ENCODE results near the gene HOXA11.
A peak's percentile ranks its signal among the peaks of the same experiment; 100 is the strongest.

The HOXA11 gene

GRCh38 chr7:27168265-27168947, 16.6 kb downstream of the HOXA11 start:
- TF ChIP-seq GATA1 (IDR thresholded peaks at IDR 0.05; ENCODE audit: low read depth, low read length), result no peak
- TF ChIP-seq POLR2A (IDR thresholded peaks at IDR 0.05; ENCODE audit: low read length), result no peak
- DNase-seq, result peak; percentile 35 to 48

DNA sequence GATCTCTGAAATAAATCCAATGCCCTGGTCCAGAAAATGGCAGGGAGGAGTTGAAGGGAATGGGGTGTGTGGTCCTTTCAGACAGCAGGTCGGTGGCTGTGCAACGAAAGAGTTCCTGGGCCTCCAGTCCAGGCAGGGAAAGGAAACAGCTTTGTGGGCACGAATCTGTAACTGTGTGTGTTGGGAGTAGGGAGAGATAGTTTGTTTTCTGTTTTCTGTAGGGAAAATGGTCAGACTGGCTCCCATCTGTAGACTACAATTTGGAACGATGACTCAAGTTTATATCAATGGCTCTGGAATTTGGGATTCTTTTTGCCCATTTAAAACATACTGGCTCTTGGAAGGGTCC, 17.1 kb downstream of the HOXA11 start:
- TF ChIP-seq GATA1 (IDR thresholded peaks at IDR 0.05; ENCODE audit: low read depth, low read length) (no peak), POLR2A (IDR thresholded peaks at IDR 0.05; ENCODE audit: low read length) (no peak)
- no peak for DNase-seq

DNA sequence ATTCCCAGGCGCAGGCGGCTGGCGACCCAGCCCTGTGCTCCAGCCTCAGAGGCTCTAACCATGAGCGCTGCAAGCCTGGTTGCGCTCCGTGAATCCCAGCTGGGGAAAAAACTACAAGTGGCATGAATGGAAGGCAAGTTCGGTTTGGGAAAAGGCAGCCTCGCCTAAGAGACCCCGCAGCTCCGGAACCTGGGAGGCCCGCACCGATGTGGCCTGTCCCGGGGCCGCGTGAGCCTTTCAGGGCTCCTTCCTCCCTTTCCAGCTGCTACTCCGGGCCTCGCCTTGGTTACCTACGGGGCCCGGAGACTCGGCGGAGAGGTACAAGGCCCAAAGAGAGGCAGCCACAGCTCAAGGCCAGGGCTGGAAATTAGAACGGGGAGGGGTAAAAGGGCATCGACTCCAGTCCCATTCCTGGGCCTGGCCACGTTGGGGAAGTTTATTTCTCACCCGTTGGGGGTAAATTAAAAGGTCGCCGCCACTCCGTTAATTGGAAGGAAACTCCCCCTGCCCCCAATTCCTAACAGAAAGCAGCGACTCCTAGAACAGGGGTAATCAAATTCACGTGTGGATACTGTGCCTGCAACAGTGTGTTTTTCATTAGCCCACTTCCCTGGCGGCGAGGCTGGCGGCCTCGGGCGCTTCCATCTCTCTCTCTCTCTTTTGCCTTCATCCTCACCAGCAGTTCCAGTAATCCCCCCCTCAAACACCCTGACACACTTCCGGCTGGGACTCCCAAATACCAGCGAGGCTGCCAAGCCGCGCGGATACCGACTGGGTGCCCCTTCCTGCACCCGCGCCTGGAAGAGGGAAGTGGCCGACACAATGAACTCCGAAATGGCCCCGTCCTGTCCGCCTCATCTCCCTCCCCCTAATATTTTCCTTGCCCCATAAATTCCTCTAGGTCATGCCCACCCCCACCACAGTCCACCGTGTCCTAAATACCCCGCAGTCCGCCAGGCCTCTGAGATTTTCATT, 18.2 kb downstream of the HOXA11 start:
- DNase-seq, result no peak
- no peak for TF ChIP-seq POLR2A (IDR thresholded peaks at IDR 0.05; ENCODE audit: low read length)
- TF ChIP-seq GATA1 (IDR thresholded peaks at IDR 0.05; ENCODE audit: low read depth, low read length), result no peak

DNA sequence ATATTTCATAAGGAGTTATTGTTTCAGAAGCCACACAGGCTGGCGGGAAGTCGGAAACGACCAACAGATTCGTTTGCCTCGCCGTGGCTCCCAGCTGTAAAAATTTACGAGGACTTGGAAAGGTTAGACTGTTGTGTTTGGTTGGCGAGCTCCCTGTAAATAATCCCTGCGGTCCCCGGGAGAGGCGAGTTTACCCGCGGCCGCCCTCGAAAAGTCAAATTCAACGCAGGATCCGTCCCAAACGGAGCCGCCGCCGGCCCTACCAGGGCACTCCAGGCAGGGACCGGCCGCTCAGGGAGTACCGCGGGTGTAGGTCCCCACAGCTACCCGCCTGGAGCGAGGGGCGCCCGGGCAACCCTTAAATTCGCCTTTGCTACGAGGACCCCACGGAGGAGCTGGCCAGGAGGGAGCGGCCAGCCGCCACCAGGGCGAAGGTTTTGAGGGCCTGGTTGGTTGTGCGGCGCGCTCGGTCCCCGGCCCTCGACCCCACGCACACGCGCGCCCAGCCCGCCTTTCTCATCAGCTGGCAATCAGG, 19.0 kb downstream of the HOXA11 start:
- DNase-seq, result no peak
- no peak for TF ChIP-seq GATA1 (IDR thresholded peaks at IDR 0.05; ENCODE audit: low read depth, low read length)
- TF ChIP-seq POLR2A (IDR thresholded peaks at IDR 0.05; ENCODE audit: low read length), result no peak

- TF ChIP-seq POLR2A (IDR thresholded peaks at IDR 0.05; ENCODE audit: low read length) (no peak), GATA1 (IDR thresholded peaks at IDR 0.05; ENCODE audit: low read depth, low read length) (no peak)
- DNase-seq, result peak; percentile 32 to 49
Measured at GRCh38 chr7:27165089-27165995, 19.7 kb downstream of the HOXA11 start, which contains the start of gene HOXA9. TSS of gene HOXA9 (minus strand) at chr7:27165537. CDS start at chr7:27165457, 80 bp downstream.

- TF ChIP-seq GATA1 (IDR thresholded peaks at IDR 0.05; ENCODE audit: low read depth, low read length) (no peak), POLR2A (IDR thresholded peaks at IDR 0.05; ENCODE audit: low read length) (no peak)
- DNase-seq, result peak in 1 of 2 experiments; percentile 29
Measured at GRCh38 chr7:27164367-27165088, 20.5 kb downstream of the HOXA11 start.

- TF ChIP-seq POLR2A (IDR thresholded peaks at IDR 0.05; ENCODE audit: low read length) (no peak), GATA1 (IDR thresholded peaks at IDR 0.05; ENCODE audit: low read depth, low read length) (no peak)
- DNase-seq, result no peak
Measured at GRCh38 chr7:27164045-27164366, 21.0 kb downstream of the HOXA11 start.

GRCh38 chr7:27163288-27164044, 21.6 kb downstream of the HOXA11 start:
- no peak for DNase-seq

DNA sequence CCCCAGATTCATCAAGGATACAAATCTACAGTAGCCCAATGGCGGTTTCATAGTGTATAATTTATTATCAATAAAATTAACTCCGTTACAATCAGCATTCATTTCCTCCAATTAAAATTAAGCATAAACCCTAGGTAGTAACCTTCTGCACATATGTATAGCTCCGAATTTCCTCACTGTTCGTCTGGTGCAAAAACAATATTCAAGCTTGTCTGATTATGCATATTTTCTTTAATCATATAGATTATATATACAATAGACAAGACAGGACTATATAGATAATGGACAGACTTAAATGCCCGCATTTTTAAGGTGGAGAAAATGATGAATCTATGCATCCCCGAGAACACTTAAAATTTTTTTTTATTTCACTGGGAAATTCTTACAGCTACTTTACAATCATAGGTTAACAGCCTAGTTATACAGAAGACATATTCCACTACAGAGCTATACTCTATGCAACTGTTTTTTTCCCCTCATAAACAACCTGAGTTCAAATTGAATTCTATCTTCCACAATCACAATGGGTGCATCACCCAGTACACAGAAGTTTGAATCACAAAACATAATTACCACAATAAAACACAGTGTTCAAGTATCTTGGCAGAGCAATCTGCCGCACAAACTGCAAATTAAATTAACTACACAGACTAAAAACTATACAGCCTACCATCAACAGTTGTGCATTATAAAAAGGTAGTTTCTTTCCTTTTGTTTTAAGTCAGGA, 22.3 kb downstream of the HOXA11 start:
- DNase-seq, result no peak
- no peak for TF ChIP-seq GATA1 (IDR thresholded peaks at IDR 0.05; ENCODE audit: low read depth, low read length)
- no peak for TF ChIP-seq POLR2A (IDR thresholded peaks at IDR 0.05; ENCODE audit: low read length)

More at GRCh38 chr7:27163288-27164044, 21.6 kb downstream of the HOXA11 start:
- no peak for TF ChIP-seq GATA1 (IDR thresholded peaks at IDR 0.05; ENCODE audit: low read depth, low read length)
- TF ChIP-seq POLR2A (IDR thresholded peaks at IDR 0.05; ENCODE audit: low read length), result no peak

DNA sequence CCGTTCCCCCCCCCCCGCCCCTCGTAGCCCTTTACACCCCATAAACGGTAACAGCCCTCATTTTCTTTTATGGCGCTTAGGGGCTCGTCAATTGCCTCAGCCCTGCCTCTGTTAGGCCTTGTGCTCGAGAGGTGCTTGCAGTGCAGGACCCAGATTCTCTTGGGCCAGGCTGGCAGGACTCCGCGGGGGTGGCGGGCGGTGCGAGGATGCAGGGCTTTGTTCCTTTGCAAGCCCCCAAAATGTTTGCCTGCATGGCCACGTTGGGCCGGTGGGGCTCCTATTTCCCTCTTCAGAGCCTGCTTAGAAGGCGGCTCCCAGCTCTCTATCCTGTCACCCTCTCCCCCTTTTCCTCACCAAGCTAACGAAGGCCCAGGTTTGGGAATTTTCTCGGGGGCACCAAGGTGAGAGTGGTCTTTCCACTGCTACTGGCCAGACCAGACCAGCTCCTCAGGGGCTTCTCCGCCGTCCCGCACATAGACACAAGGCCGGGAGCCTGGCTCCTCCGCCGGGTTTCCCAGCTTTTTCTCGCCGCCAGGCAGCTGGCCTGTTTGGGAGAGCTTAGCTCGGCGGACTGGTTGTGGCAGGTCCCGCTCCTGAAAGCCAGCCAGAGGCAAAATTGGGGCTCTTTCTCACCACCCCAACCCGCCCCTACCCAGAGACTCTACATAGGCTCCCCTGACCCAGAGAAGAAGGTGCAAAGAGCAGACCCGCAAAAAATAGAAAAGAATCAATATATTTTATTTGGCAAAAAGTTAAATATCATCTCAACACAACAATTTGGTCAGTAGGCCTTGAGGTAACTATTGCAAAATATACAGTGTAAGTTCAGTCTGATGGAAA, 23.1 kb downstream of the HOXA11 start:
- TF ChIP-seq GATA1 (IDR thresholded peaks at IDR 0.05; ENCODE audit: low read depth, low read length) (no peak), POLR2A (IDR thresholded peaks at IDR 0.05; ENCODE audit: low read length) (no peak)
- DNase-seq, result no peak

DNA sequence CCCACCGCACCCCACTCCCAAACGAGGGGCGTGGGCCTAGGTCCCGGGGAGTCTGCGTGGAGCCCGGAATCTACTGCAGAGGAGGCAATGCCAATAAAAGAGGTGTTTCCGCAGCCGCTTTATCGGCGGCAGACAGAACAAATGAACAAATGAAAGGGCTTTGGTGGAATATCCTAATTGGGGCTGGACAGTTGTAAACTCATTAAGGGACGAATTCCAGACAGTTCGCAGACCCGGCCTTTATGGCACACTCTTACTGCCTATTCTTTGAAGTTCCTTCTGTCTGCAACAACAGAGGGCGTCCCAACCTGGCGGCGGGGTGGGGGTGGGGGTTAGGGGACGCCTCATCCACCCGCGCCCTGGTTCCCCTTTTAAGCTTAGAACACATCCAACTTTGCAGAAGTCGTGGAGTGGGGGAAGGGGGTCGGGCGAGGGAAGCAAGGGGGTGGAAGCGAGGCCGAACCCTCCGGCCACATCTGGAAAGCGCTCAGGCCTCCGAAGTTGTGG, 23.8 kb downstream of the HOXA11 start:
- DNase-seq, result no peak
- TF ChIP-seq GATA1 (IDR thresholded peaks at IDR 0.05; ENCODE audit: low read depth, low read length), result no peak
- TF ChIP-seq POLR2A (IDR thresholded peaks at IDR 0.05; ENCODE audit: low read length), result no peak
